HepG2 (cell line): ENCODE measurements around the gene LTA. TPM values are rescaled to one million over a fixed set of nuclear protein-coding genes. Genes with fewer than 3 reads are reported as not detected.

Source experiments
- ATAC-seq: fragments of 200-7000 bp; cut with Tn5 transposase; 3 replicates; pipeline ENCODE4 v1.9.1; 2020; ENCODE audit warnings: mild to moderate bottlenecking, moderate library complexity
- BruUV-seq: library from RNA; stranded (reverse); fragments of 400-500 nt; replicated peaks from 2 replicates; lab custom pipeline; 2021; lab: Mats Ljungman, UMichigan
- CTCF ChIA-PET: fragments of 300-600 bp; formaldehyde crosslinking; extraction: SDS; loops from one replicate; lab custom pipeline; 2021; ENCODE audit warnings: low total read pairs, inconsistent platforms, low intra/inter-chr PET ratio; lab: Yijun Ruan, JAX
- POLR2A ChIA-PET: fragments of 350-600 bp; sonication (Branson Sonifier 250); formaldehyde crosslinking; loops from one replicate; lab custom pipeline; 2020; ENCODE audit warnings: antibody characterized with exemption, inconsistent platforms; lab: Yijun Ruan, JAX
- DNase-seq: peaks from one replicate; pipeline ENCODE4 v3.0.0-alpha.2; 2015; ENCODE audit warnings: low spot score
- FAIRE-seq: peaks from 3 replicates; lab custom pipeline; 2011; peaks lifted over from hg19 to GRCh38; lab: Jason Lieb, UNC
- H2AFZ ChIP-seq: one replicate; pipeline ENCODE4 v1.6.1; 2011; ENCODE audit warnings: low read length, inconsistent platforms
- H3K27ac ChIP-seq: fragments of 300-600 bp; 3 replicates; pipeline ENCODE4 v1.8.0; 2011; ENCODE audit warnings: mixed run types, mild to moderate bottlenecking, mixed read lengths, low read length, inconsistent platforms; ENCODE audit not compliant: insufficient read depth; ENCODE audit errors: extremely low read length
- H3K27me3 ChIP-seq, 2 experiments: fragments of 200-600 bp in 1 of 2; 2 replicates in 1 of 2; 3 replicates in 1 of 2; pipeline versions ENCODE4 v1.6.0 to v1.8.0; 2011; ENCODE audit warnings: low read length in 2 of 2, mild to moderate bottlenecking in 2 of 2, moderate library complexity in 2 of 2, inconsistent platforms in 1 of 2; ENCODE audit not compliant: insufficient read depth in 2 of 2, control insufficient read depth in 1 of 2
- H3K36me3 ChIP-seq, 2 experiments: fragments of 200-600 bp in 1 of 2; replicated peaks in 1 of 2; 2 replicates in 1 of 2; 3 replicates in 1 of 2; pipeline versions ENCODE4 v1.5.1 to v1.8.0; 2011; ENCODE audit warnings: low read length in 2 of 2, inconsistent platforms in 1 of 2; ENCODE audit not compliant: insufficient read depth in 2 of 2, control insufficient read depth in 1 of 2
- H3K4me1 ChIP-seq: 2 replicates; pipeline ENCODE4 v1.5.1; 2012; ENCODE audit warnings: low read length, inconsistent platforms; ENCODE audit not compliant: insufficient read depth
- H3K4me2 ChIP-seq: 2 replicates; pipeline ENCODE4 v1.6.0; 2011; ENCODE audit warnings: low read depth, low read length, inconsistent platforms
- H3K4me3 ChIP-seq, 3 experiments: fragments of 200-600 bp in 1 of 3; sonication (generic), shearing (Covaris generic) in 1 of 3; replicated peaks in 1 of 3; 2 replicates each; pipeline ENCODE4 v1.5.1; 2011 to 2016; ENCODE audit warnings: low read length in 3 of 3, inconsistent platforms in 2 of 3, low read depth in 2 of 3, mild to moderate bottlenecking in 2 of 3, control low read depth in 1 of 3, mixed read lengths in 1 of 3; ENCODE audit not compliant: insufficient read depth in 1 of 3
- H3K79me2 ChIP-seq: one replicate; pipeline ENCODE4 v1.6.1; 2011; ENCODE audit warnings: low read length, inconsistent platforms; ENCODE audit not compliant: insufficient read depth
- H3K9ac ChIP-seq: 2 replicates; pipeline ENCODE4 v1.6.0; 2011; ENCODE audit warnings: mild to moderate bottlenecking, low read depth, low read length, inconsistent platforms; ENCODE audit not compliant: insufficient read depth
- H3K9me3 ChIP-seq: 2 replicates; pipeline ENCODE4 v1.5.1; 2012; ENCODE audit warnings: mild to moderate bottlenecking, low read length
- H4K20me1 ChIP-seq: 2 replicates; pipeline ENCODE4 v1.6.0; 2011; ENCODE audit warnings: inconsistent platforms, mild to moderate bottlenecking, low read length, moderate library complexity; ENCODE audit not compliant: insufficient read depth
- ZNF570 ChIP-seq: sonication (generic); formaldehyde crosslinking; IDR thresholded peaks from 2 replicates; pipeline ENCODE4 v1.4.0; 2020; ENCODE audit warnings: mild to moderate bottlenecking, missing genetic modification reagents, borderline replicate concordance
- ZNF776 ChIP-seq: sonication (generic); formaldehyde crosslinking; IDR thresholded peaks from 2 replicates; pipeline ENCODE4 v1.4.0; 2020; ENCODE audit warnings: mild to moderate bottlenecking, missing genetic modification reagents
- whole genome bisulfite sequencing: methylation state at CpG from one replicate; pipeline ENCODE4 v1.1.6; 2017; ENCODE audit warnings: low lambda C conversion rate; 5-methylcytosine and 5-hydroxymethylcytosine counted together
- in situ Hi-C: cut with HindIII; loops from 2 replicates; pipeline ENCODE4 v1.10.0; 2017; ENCODE audit warnings: low pct_unique_long_range_greater_than_20kb; ENCODE audit not compliant: extremely low pct_ligation_motif_present
- intact Hi-C: fragments of 100-400 bp; cut with micrococcal nuclease; formaldehyde crosslinking; loops from one replicate; pipeline ENCODE4 v1.10.0; 2022; ENCODE audit not compliant: unreplicated experiment
- polyA plus RNA-seq, 8 experiments: library from polyadenylated mRNA; depleted of rRNA in 3 of 8; stranded (reverse) in 7 of 8; unstranded in 1 of 8; fragments of >200 nt; fragmentation: Illumina TruSeq in 4 of 8; extraction: Trizol in 4 of 8; gene quantifications; 2 replicates each; pipeline versions ENCODE4 v1.2.1 to v1.2.3, GENCODE V29; 2011 to 2016; ENCODE audit warnings: low read depth in 4 of 8, missing spikeins in 1 of 8, mixed read lengths in 1 of 8; ENCODE audit not compliant: insufficient read depth in 1 of 8
- total RNA-seq, 5 experiments: library from RNA; depleted of rRNA; stranded (reverse); fragments of >200 nt; fragmentation: Illumina TruSeq; extraction: Trizol; gene quantifications; 2 replicates each; pipeline ENCODE4 v1.2.3, GENCODE V29; 2016; ENCODE audit warnings: low read depth in 1 of 5
- TF ChIP-seq, protein P1 (sequence below): sonication (generic); formaldehyde crosslinking; IDR thresholded peaks from 2 replicates; pipeline ENCODE4 v1.8.1; 2023; ENCODE audit warnings: mild to moderate bottlenecking, moderate library complexity, missing genetic modification reagents

The LTA gene
- total and polyA plus RNA-seq, 2 of the 13 experiments (the other 11 are each of a cell fraction or from before 2014, with no cell fraction given) = 0.09 TPM; not detected in 1

GRCh38 chr6:31587791-31588777 lies 16.0 kb downstream of the LTA start (continued):
- no peak for TF ChIP-seq ZNF570 (CRISPR knock-in tag)
- TF ChIP-seq, protein P1, sequence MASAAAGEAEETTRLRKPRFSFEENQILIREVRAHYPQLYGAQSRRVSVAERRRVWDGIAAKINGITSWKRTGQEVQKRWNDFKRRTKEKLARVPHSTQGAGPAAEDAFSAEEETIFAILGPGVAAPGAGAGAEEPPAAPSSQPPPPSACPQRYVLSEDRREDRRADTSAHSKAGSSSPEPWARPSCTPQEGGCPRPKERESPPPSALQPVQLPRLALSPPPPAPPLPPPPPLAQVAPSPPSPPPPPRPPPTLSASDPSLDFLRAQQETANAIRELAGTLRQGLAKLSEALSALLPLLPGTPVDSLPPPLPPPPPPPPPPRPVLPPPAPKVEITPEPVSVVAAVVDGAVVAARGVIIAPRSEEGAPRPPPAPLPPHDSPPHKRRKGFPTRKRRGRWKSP (CRISPR knock-in tag) = no peak

GRCh38 chr6:31588871-31589650 lies 17.0 kb downstream of the LTA start:
- FAIRE-seq (no peak), ATAC-seq (peak; percentile 63)

More at GRCh38 chr6:31588871-31589650, 17.0 kb downstream of the LTA start:
- Histone ChIP-seq H3K27ac (no peak overlapping the region), H3K79me2 (no peaks in the 10 kb centered on the region), H3K9me3 (no peaks in the 10 kb centered on the region), H3K4me2 (peak overlapping the region; percentile 8; the same call in 1 of the 2 replicates), H3K27me3 (peaks cover 7 to 36% of the 10 kb centered on the region in 2 experiments; a peak in 4 of 5 replicates), H3K4me3 (no peak overlapping the region), H3K9ac (no peak overlapping the region), H2AFZ (peak overlapping the region; percentile 35), H3K36me3 (no peaks in the 10 kb centered on the region), H3K4me1 (no peaks in the 10 kb centered on the region), H4K20me1 (no peaks in the 10 kb centered on the region)
- DNase-seq = no peak
- WGBS = 11% methylated on average over 9 of the region's 9 CpGs
- ChIA-PET POLR2A (no interaction called here), CTCF (no interaction called here)
- no TSS peak for BruUV-seq
- intact Hi-C loops = loop anchor here (5.0 kb wide), 1 partner anchor 1142 kb away; no protein-coding TSS in a partner anchor
- in situ Hi-C loops = loop anchor here (5.0 kb wide), 1 partner anchor 97 kb away; no protein-coding TSS in a partner anchor
- no peak for TF ChIP-seq ZNF776
